CD4-positive, alpha-beta T cell treated with Interferon alpha-2 for 1 hour (primary cell): ENCODE results near the gene CACNA1H.

Source experiments
- DNase-seq, 2 donors: peaks; one replicate each; pipeline ENCODE4 v3.0.0-alpha.2; 2020 to 2022

CACNA1H gene

GRCh38 chr16:1159325-1159972 is 6.5 kb downstream of the CACNA1H start:
- no peak for DNase-seq

DNA sequence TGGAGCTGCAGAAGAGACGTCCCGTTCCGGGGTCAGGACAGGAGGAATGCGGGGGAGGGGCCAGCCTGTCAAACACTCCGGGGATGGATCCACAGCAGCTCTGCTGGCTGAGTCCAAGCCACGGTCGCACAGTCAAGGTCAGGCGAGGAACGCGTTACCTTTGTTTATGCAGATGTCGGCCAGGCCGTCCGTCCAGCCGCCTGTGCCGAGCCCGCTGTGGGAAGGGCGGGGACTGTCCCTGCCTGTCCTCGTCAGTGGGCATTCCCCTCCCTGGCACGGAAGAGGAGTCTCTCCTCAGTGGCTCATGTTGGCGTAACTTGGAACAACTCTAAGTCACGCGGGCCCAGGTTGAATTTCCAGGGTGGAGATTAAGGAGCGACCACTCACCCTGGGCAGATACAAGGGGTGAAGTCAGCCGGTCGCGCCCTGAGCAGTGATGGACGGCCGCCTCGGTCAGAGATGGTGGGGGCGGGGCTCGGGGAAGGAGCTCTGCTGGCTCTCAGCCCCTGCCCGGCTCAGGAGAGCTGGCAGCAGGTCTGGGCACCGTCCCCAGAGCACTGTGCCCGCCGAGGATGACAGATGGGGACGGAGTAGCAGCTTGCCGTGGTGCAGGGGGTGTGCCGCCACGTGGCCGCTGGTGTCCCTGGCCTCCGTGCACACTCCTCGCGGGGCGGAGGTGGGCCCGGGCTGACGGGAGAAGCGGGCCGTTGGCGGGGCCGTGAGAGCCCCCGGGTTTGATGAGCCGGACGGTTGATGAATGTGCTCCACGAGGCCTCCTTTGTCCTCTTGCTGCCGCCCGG is 7.3 kb downstream of the CACNA1H start:
- DNase-seq, result no peak

- no peak for DNase-seq
Measured at GRCh38 chr16:1160773-1161348, 8.0 kb downstream of the CACNA1H start.

DNA sequence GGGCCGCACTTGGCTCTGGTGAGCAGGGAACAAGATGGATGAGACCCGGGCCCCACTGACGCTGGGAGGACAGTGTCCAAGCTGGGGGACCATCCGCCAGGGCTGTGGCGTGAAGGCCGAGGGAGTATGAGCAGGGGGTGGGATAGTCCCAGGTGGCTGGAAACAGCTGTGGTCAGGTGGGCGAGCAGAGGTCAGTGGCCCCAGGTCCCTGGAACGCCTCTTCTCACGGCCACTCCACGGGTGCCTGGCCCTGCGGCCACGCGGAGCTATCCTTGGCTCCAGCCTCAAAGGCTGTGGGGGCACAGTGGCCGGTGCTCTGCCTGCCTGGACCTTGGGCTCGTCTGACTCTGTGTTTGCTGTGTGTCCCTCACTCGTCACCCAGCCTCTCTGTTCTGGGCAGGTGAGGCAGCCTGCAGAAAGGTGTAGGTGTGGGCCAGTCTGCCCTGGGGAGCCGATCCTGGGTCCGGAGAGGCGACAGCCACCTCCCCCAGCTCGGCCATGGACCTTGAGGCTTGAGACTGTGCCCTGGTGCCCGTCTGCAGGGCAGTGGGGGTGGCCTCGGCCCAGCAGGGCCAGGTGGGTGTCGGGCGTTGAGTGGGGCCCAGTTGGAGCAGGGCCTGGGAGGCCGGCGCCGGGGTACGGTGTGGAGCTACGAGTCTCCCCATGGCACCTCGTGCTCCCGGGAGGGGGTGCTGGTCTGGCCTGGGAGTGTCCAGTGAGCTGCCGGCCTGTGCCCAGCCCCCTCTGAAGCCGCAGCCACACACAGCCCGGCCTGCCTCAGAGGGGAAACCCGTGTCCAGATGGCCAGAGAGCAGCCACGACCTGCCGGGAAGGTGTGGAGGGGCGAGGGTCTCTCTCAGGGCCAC is 10.0 kb downstream of the CACNA1H start:
- DNase-seq, result no peak

DNA sequence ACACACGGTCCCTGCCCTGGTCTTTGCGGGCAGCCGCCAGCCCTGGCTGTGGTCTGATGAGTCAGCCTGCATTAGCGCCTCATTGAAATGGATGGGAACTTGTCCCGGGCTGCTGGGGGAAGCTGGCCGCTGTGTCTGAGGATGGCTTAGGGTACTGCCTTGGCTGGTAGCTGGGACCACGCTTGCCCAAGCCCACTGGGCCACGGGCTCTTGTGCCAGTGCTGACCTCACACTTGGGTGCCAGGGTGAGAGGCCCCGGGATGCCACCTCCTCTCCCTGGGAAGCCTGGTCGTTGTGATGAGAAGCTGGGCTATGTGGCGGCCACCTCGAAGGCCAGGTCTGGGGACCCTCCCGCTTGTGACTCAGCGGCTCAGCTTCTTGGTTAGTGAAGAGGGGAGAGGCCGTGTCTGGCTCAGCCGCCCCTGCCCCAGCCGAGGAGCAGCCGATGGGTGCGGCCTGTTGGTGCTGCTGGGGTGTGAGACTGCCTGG is 10.7 kb downstream of the CACNA1H start:
- no peak for DNase-seq

DNA sequence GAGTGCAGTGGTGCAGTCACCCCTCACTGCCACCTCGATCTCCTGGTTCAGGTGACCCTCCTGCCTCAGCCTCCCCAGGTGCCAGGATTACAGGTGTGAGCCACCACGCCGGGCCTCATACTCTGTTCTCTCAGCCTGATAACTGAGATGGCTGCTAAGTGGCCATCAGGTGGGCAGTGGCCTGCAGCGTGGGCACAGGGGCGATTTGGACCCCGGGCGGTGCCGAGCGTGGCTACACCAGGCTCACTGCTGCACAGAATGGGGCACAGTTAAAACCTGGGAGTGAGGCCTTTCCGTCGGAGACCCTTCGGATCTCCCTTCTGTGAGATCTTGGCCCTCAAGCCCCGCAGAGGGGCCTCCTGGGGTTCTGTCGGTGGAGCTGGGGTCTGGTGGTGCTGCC is 11.5 kb downstream of the CACNA1H start:
- DNase-seq, result no peak

DNA sequence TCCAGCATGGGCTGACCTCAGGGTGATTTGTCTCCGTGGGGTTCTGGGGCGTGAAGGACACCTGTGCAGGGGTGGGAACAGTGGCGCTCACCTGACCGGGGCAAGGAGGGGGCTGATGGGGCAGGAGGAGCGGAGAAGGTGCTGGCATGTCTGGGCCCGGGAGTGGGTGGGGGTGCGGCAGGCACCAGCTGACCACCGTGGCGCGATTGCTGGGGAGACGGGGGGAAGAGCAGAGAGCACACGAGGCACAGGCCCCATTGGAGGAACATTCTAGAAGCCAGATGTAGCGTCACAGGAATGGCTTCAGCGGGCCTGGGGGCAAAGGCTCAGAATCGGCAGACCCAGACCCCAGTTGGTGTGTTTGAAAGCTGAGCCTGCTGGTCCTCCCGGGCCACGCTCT is 12.1 kb downstream of the CACNA1H start:
- no peak for DNase-seq

GRCh38 chr16:1165511-1165910 is 12.6 kb downstream of the CACNA1H start:
- DNase-seq, result no peak

GRCh38 chr16:1167276-1168107 is 14.6 kb downstream of the CACNA1H start:
- DNase-seq, result no peak

GRCh38 chr16:1168837-1169236 is 15.9 kb downstream of the CACNA1H start:
- no peak for DNase-seq

DNA sequence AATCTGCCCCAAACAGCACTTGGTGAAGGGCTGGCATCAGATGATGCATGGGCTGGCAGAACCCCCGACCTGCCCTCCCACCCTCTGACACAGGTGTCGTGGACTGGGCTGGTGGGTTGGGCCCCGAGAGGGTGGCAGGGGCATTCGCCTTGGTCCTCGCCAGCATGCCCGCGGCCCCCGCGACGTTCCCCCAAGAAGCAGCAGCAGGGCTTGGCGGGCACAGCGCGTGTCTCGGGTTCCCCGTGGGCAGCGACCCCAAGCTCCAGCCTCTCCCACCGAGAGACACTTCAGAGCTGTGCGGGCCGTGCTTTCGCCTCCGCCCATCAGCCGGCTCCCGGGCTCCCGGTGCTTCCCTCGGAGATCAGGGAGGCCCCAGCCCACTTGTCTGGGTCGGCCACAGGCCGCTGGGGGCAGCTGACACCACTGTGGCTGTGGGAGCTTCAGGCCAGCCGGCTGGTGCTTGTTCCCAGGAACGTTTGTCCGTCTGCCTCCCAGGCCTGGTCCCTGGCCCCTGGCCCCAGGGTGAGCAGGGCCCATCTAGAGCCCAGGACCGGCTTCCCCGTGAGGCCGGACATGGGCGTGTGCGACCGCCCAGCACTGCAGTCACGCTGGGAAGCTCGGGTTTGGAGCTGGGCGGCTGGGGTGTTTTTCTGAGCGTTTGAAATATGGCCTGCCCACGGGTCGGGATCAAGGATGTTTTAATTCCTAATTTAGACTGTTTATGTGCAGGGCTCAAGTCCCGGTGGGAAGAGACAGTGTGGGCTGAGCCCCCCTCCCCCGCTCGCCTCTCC is 16.6 kb downstream of the CACNA1H start:
- no peak for DNase-seq

DNA sequence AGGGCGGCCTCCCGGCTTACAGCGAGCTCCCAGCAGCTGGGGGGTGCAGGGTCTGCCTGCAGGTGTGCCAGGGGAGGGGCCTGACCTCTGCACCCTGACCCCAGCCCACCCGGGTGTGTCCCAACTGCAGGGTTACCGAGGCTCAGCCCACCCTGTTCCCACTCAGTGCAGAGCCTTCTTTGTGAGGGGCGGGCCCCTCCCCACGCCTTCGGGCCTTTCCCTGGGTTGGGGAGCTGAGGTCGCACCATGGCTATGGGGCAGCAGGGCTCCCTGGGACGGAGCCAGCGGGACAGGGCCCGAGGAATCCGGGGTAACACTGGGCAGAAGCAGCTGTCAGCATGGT is 17.1 kb downstream of the CACNA1H start:
- no peak for DNase-seq

DNA sequence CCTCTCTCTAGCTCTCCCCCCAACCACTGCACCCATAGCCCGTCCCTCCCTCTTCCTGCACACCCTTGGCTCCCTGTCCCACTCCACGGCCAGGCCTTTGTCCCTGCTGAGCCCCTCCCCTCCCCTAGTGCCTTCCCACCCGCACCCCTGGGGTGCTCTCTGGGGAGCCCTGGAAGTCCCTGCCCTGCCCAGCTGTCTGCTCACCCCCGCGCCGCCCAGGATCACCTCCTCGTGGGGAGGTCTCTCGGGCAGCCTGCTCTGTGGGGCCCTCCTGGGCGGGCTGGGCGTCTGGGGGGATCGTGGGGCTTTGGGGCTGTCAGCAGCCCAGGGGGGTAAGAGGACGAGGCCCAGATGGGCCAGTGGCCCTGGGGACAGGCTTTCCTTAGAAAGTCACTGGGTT is 18.1 kb downstream of the CACNA1H start:
- DNase-seq, result no peak

DNA sequence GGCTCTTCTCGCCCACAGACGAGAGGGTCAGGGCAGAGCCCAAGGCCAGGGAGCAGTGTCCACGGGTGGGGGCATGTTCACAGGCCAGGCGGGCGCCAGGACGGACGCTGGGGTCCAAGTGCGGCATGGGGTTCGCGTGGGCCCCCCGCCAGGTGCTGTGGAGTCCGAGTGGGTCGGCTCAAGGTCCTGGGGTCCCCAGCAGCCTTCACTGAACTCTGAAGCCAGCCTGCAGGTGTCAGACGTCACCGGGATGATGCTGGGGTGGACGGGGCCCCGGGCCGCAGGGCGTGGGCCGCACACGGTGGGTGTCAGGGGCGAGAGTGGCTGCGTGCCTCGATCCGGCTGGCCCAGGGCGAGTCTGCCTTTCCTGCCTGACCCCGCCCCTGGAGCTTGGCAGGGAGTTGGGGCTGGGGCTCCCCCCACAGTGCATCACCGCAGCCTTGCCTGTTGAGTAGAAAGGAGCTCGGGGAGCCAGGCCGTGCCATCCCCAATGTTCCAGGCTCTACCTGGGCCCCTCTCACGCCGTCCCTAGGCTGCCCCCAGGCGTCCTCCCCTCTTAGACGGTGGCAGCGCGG is 19.0 kb downstream of the CACNA1H start:
- DNase-seq, result no peak

DNA sequence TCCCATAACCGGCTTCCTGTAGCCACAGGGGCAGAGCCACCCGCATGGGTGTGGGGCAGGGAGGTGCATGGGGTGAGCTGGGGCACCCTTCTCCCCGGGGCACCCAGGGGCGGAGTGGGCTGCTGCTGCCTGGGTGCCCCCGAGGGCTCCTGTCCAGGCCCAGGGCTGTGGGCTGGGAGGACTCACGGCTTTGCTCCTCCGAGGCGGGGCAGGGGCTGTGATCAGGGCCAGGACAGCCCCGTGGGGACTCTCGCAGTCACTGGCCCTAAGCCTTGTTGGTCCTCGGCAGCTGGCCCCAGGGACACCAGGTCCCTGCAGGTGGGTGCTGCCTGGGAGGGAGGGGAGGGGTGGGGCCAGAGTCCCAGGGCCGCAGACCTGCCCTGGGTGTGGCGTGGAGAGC is 19.7 kb downstream of the CACNA1H start:
- no peak for DNase-seq

DNA sequence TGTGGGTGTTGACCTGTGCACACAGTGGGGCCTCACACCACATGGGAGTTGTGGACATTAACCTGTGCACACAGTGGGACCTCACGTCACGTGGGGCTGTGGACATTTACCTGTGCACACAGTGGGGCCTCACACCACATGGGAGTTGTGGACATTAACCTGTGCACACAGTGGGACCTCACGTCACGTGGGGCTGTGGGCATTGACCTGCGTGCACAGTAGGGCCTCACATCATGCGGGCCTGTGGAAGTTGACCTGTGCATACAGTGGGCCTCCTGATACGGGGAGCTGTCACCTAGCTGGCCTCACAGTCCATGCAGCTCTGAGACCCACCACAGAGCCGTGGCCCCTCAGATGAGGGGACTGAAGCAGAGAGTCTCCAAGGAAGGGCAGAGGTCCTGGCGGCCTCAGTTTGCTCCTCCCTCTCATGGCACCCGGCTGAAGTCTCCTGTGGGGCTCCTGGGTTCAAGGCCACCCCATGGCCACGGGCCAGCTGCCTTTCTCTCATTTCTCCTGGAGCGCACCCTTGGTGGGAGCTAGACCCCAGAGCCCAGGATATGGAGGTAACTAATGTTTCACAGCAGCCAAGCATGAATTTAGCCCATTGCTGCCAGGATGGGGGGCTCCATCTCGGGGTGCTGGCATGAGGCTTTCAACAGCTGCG is 21.0 kb downstream of the CACNA1H start:
- no peak for DNase-seq

DNA sequence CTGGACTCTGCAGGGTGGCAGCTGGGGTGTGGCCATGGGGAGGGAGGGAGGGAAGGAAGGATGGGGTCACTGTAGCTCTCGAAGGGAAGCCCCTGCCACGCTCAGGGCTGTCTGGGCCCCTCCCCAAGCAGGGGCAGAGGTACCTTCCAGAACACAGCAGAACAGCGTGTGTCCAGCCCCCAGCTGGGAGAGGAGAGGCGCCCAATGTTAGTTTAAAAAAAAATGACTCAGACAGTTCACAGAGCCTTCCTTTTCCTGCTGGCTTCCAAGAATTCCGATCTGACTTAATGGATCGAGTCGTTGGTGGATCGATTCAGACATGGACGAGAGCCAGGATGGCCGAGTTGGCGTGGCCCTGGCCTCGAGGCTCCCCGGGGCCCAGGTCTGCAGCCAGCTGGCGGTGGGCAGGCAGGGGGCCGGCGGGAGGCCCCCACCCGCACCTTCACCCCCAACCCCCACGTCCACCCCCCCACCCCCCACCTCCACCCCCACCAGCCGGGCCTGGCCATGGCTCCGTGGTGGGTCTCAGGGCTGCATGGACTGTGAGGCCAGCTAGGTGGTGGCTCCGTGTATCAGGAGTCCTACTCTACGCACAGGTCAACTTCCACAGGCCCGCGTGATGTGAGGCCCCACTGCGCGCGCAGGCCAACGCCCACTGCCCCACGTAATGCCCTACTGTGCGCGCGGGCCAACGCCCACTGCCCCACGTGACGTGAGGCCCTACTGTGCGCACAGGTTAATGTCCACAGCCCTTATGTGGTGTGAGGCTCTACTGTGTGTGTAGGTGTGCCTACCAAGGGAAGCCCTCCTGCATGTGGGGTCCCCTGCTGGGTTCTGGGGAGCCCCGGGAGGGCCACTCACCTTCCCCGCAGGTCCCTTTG is 21.8 kb downstream of the CACNA1H start:
- DNase-seq, result no peak

- DNase-seq, result no peak
Measured at GRCh38 chr16:1175566-1176279, 22.8 kb downstream of the CACNA1H start.
